NCI-H1048 (cell line): Measurements from ENCODE around the gene NCAPH2.

Experiments used
- DNase-seq: peaks from one replicate; lab custom pipeline; 2025; lab: John Stamatoyannopoulos, UW

NCAPH2 gene

DNA sequence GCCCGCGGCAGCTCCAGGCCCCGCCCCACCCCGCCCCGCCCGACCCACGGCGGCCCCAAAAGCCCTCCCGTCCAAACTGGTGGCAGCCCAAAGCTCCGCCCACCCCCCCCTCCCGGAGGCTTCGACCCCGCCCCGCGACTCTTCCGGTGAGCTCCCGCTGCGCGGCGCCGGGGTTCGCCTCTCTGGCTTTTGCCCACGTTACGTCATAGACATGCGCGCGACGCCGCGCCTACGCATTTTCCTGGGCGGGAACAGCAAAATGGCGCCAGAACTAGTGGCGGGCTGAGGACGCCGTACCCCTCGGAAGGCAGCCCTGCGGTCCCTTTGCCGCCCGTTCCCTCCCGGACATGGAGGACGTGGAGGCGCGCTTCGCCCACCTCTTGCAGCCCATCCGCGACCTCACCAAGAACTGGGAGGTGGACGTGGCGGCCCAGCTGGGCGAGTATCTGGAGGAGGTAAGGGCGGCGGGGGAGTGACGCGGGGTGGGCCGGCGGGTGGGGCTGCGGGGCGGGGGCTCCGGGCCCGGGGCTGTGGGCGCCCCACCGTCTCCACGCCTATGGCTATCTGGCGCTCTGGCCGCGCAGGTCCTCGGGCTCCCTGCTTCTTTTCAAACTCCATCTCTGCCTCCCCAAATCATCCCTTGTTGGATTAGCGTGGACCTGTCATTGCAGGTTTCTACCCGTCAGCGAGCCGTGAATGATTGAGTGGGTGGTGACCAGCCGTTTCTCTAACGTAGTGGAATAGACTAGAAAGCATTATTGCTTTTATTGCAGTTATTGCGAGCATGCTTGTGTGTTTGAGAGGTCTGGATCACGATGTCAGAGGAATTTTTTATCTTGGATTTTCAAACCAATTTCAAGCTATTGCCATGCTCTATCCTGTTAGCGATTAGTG lies at the start of gene NCAPH2:
Gene NCAPH2 (plus strand): TSS at position 234 of the 894 bp plus-strand sequence. CDS start 114 bp downstream, at position 348.
- DNase-seq = peak; percentile 93

DNA sequence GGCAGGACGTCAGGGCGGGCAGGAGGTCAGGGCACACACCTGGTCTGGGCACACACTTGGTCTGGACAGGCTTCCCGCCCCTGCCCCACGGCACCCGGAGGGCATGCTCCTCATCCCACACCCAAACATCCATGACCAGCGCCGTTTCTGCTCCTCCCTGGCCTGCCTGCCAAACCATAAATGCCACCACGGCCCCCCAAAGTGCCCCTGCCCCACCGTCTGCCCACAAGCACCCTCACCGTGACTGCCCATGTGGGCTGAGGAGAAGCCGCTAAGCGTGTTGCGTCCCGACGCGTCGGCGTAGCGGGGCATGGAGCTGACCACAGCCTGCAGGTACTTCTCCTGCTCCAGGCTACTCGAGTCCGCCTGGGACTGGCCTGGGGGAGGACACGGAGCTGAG lies 49.0 kb upstream of the NCAPH2 start:
- no peak for DNase-seq

- DNase-seq = no peak
Measured at GRCh38 chr22:50459496-50460140, 48.4 kb upstream of the NCAPH2 start.

GRCh38 chr22:50460938-50461337 lies 47.1 kb upstream of the NCAPH2 start:
- DNase-seq = no peak

DNA sequence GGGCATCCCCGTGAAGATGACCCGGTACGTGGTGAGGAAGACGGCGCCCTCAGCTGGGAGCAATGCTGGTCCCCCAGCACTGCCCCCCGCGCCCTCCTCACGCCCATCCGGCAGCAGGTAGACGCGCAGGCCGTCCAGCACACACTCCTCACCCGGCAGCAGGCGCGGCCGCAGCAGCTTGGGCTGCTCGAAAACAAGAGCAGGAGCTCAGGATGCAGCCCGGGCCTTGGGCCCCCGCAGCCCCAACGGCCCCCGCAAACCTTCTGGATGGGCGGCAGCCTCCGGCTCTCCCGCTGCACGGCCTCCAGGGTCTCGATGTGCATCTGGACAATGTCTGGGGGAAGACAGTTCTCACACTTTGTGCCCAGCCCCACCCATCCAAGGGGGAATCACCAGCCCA lies 46.5 kb upstream of the NCAPH2 start:
- no peak for DNase-seq

DNA sequence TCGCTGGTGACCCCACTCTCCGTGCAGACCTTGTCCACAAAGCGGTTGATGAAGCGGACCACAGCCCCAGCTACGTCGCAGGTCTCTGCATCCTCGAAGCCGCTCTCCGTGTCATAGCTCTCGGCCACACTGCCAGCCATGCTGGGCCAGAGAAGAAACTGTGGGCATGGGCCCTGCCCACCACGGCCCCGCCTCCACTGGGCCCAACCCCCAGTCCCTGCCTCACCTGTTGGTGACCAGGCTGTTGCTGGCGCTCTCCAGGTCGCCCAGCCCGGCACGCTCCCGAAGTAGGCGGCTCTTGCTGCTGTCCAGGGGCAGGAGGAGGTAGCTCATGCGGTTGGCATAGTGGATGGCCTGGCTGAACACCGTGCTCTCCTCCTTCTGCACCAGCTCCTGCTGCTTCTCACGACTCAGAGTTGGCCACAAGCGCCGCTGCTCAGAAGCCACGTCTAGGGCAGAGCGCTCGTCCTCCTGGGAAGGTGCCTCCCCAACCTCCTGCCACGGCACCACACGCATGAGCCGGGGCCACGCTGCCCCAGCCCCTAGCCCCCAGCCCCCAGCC lies 46.0 kb upstream of the NCAPH2 start:
- no peak for DNase-seq

GRCh38 chr22:50463188-50463900 lies 44.7 kb upstream of the NCAPH2 start:
- DNase-seq = no peak

DNA sequence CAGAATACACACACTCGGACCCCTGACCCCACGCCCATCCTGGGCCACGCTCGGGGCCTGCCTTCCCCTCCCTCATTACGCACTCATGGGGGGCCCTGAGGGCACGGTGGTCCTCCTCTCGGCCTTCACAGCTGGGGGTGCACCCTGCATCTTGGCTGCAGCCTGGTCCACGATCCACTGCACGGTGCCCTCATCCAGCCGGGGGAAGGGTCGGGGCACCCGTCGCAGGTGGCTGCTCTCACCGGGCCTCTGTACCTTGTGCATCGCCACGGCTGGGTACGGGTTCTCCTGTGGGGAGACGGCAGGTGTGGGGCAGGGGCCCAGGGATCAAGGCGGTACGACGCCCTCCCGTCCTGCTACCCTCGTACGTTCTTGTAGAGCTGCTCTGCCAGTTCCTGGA lies 43.6 kb upstream of the NCAPH2 start:
- no peak for DNase-seq

DNA sequence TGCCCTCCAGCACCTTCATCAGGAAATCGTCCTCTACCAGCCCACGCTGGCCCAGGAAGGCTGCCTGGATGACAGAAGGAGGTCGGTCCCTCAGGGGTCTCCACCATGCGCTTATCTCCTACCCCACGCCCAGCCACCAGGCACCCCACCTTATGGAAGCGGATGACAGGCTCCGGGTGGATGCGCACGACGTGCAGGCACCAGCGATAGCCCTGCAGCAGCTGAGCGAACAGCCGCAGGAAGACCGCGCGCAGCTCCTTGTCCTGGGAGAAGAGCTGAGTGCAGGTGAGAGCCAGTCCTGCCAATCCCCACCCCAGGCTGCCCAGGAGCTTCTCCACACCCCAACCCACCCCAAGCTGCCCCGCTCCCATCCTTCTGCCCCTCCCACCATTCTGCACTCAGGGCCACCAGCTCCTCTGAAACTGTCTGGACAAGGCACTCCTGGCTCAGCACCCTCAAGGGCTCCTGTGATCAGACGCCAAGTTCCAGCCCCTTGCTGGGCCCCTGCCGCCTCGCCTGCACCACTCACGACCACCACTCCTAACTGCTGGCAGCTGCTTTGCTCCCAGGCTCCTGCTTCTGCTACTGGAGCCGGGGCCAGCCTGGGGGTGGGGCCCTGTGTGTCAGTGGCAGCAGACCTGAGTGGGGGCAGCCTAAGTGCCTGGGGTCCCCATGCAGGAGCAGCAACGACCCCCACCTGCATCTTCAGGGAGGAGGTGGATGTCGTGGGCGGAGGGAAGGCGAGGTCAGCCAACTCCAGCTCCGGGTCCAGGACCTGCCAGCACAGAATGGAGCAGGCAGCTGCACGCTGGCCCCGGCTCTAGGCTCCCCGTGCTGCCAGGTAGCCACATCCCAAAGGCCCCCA lies 42.7 kb upstream of the NCAPH2 start:
- no peak for DNase-seq

GRCh38 chr22:50467341-50467740 lies 40.7 kb upstream of the NCAPH2 start:
- no peak for DNase-seq

DNA sequence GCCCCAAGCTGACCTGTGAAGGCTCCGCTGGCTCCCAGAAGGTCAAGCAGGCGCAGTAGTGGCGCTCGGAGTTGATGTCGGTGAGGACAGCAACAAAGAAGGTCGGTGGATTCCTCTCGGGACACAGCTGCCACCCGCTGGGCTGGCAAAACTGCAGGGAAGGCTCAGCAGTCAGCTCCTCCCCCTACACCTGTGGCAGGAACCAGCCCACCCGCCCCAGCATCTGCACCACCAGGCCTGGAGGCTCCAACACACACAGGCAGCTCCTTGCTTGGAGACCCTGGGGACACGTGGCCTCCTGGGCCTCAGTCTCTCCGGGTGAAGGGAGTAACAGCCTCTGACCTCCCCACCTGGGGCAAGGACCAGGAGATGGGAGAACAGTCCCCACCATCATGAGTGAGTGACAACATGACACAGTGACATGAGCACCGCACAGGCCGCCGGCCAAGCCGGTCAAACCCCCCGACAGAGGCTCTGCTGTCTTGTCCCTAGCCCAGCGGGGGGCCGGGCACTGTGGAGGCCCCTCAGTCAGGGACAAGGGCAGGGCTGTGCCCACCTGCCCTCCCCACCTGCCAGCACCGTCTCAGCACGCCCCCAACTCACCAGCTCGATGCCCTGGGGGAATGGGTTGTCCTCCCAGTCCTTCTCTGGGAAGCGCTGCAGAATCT lies 40.1 kb upstream of the NCAPH2 start:
- DNase-seq = no peak

GRCh38 chr22:50468626-50469025 lies 39.4 kb upstream of the NCAPH2 start:
- DNase-seq = no peak

GRCh38 chr22:50469377-50470305 lies 38.4 kb upstream of the NCAPH2 start:
- no peak for DNase-seq

GRCh38 chr22:50470491-50470890 lies 37.5 kb upstream of the NCAPH2 start:
- DNase-seq = no peak

DNA sequence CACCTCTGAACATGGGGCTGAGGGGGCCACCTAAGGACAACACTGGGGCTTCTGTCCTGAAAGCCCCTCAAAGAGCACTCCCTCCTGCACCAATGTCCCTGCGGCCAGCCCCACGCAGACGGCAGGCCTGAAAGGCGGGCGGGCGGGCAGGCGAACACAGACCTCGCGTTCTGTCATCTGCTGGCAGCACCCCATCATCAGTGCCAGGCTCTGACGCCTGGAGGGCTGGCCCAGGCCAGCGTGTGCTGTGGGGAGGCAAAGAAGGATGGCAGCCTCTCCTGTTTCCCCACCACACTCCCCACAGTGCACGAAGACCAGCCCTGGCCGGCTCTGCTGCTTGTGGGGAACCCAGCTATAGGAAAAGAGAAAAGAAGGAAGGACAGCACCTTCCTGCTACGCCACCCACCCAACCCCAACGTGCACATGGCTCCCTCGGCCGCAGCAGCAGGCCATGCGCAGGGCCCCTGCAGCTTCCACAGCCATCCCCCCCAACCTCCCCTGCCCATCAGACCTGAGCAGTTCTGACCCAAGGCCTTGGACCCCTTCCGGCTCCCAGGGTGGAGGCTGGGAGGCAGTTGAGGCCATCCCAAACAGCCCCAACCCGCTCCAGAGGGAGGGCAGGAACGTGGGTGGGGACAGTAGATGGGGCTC lies 36.7 kb upstream of the NCAPH2 start:
- DNase-seq = no peak

GRCh38 chr22:50471962-50472361 lies 36.1 kb upstream of the NCAPH2 start:
- no peak for DNase-seq

DNA sequence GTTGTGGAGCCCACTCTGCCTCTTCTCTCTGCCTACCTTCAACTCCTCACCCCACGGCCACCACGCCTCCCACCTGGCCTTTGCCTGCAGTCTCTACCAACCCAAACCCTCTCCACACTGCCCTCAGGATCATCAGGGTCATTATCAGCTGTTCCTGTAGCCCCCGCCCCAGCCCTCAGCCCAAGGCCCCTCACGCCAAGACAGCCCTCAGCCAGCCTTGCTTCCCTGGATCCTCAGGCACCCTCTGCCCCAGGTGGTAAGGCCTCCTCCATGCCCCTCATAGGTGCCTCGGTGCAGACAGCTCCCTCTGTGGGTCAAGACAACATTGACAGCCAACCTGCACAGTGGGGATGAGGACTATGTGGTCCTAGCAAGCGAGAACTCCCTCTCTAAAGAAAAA lies 34.9 kb upstream of the NCAPH2 start:
- DNase-seq = no peak

DNA sequence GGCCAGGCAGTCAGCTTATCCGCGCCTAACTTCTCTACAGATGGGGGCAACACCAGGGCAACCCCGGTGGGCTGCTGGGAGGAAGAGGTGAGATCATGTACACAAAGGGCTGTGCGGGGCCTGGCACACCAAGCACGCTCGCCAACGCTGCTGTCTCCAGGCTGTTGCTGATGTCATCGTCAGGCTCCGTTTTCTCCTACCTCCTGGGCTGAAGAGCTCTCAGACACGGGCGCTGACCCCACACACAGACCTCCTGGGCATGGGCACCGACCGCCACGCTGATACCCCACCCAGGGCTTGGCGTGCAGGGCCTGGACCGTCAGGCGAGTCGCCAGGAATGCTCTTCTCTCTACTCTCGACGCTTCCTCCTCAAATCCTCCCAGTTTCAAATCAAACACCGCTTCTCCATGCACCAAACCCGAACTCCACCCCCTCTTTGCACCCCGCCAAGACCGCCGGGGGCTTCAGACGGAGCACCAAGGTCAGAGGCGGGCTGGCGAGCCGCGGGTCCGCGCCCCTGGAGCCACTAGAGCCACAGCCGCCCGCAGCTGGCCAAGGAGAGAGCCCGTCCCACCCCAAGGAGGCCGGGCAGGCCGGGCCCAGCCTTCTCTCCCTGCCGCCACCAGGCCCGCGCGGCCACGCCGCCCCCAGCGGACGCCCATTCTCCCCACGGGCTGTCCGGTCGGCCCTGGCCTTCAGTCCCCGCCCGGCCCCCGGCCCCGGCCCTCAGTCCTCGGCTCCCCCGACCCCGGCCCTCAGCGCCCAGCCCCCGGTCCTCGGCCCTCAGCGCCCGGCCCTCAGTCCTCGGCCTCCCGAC lies 34.0 kb upstream of the NCAPH2 start:
- DNase-seq = no peak
